Subcutaneous abdominal adipose tissue (tissue), 5 donors: ENCODE measurements around the gene ESF1.

Experiments used
- H3K27ac ChIP-seq: one replicate; pipeline ENCODE4 v1.7.0; 2013; ENCODE audit warnings: low read depth, mild to moderate bottlenecking, inconsistent platforms, low read length, moderate library complexity
- H3K27me3 ChIP-seq, 5 donors: one replicate each; pipeline ENCODE4 v1.7.0; 2013; ENCODE audit warnings: low read length in 5 of 5, inconsistent platforms in 1 of 5; ENCODE audit not compliant: control insufficient read depth in 5 of 5, insufficient read depth in 4 of 5
- H3K36me3 ChIP-seq, 5 donors: one replicate each; pipeline ENCODE4 v1.7.0; 2013; ENCODE audit warnings: low read length in 5 of 5; ENCODE audit not compliant: control insufficient read depth in 5 of 5, insufficient read depth in 5 of 5
- H3K4me1 ChIP-seq, 5 donors: one replicate each; pipeline ENCODE4 v1.7.0; 2013; ENCODE audit warnings: low read length in 5 of 5, mild to moderate bottlenecking in 3 of 5, moderate library complexity in 1 of 5; ENCODE audit not compliant: control insufficient read depth in 5 of 5, insufficient read depth in 5 of 5
- H3K4me3 ChIP-seq, 5 donors: one replicate each; pipeline ENCODE4 v1.7.0; 2013; ENCODE audit warnings: low read length in 5 of 5, low read depth in 1 of 5
- H3K9ac ChIP-seq, 5 donors: one replicate each; pipeline ENCODE4 v1.7.0; 2013; ENCODE audit warnings: low read length in 5 of 5, mild to moderate bottlenecking in 4 of 5, moderate library complexity in 3 of 5
- H3K9me3 ChIP-seq, 5 donors: one replicate each; pipeline ENCODE4 v1.7.0; 2013; ENCODE audit warnings: low read length in 5 of 5; ENCODE audit not compliant: control insufficient read depth in 5 of 5
- donor health status: healthy.
- donor health status: healthy.
- donor health status: healthy.
- donor health status: healthy.
- donor health status: healthy.

Gene ESF1

DNA sequence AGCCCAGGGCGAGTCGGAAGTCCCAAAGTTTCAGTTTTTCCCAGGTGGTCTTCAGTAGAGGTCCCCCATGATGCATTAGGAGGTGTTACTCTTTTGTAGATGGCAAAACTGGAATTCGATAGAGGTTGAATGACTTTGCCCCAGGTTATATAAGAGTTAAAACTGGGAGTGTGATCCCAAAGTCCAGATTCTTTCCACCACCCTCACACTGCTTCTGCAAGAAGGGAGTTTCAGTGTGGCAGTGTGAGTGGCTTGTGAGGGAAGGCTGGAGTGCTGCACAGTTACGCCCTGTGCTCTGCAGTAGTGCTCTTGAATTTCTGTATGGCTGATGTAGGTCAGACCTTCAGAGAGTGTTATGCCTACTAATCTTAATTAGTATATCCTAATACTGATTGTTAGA is 30.0 kb upstream of the ESF1 start:
- H3K4me1 ChIP-seq = peaks cover 0 to 32% (median 8%) of the 10 kb centered on the region in 5 donors
- no peak overlapping the region for H3K4me3 ChIP-seq
- no peak overlapping the region for H3K9ac ChIP-seq
- no peaks in the 10 kb centered on the region for H3K27me3 ChIP-seq
- H3K36me3 ChIP-seq = peaks cover 48 to 82% (median 76%) of the 10 kb centered on the region in 5 donors
- H3K27ac ChIP-seq = no peak overlapping the region
- no peaks in the 10 kb centered on the region for H3K9me3 ChIP-seq

DNA sequence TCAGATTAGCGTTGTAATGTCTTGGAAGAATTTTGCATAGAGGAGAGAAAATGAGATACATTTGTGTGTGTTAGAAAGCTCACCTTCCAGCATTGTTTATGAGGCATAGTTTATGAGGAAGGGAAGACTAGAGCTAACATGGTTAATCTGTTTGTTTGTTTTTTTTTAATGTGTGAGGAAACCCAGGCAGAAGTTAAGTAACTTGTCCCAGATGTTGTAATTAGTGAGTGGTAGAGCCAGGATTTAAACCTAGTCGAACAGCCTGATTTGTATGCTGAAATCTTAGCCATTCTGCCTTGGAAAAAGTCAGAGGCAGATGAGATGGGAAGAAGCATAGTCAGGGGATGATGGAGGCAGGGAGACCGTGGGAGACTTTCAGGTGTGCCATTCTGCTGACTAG is 29.2 kb upstream of the ESF1 start:
- H3K27ac ChIP-seq = no peak overlapping the region
- peaks cover 0 to 32% (median 8%) of the 10 kb centered on the region in 5 donors for H3K4me1 ChIP-seq
- H3K36me3 ChIP-seq = peaks cover 56 to 90% (median 84%) of the 10 kb centered on the region in 5 donors
- H3K9ac ChIP-seq = peak overlapping the region in 1 of 5 donors; percentile 33
- H3K4me3 ChIP-seq = no peak overlapping the region
- no peaks in the 10 kb centered on the region for H3K9me3 ChIP-seq
- H3K27me3 ChIP-seq = no peaks in the 10 kb centered on the region

DNA sequence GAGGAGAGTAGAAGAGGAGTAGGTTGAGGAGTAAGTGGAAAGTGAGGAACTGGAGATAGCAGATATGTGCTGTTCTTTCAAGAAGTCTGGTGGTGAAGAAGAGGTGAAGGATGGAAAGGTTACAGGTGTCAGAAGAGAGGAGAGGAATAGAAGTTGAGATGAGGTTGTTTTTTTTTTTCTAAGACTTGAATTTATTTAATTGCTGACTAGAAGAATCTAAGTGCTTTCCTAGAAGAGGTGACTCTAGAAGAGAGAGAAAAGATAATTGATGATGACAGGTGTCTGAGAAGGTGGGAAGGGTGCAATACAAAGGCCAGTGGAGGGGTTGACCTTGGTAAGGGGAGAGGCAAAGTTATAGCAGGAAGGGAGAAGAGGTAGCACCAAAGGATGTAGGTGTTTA is 25.7 kb upstream of the ESF1 start:
- peaks cover 47 to 87% (median 64%) of the 10 kb centered on the region in 5 donors for H3K36me3 ChIP-seq

DNA sequence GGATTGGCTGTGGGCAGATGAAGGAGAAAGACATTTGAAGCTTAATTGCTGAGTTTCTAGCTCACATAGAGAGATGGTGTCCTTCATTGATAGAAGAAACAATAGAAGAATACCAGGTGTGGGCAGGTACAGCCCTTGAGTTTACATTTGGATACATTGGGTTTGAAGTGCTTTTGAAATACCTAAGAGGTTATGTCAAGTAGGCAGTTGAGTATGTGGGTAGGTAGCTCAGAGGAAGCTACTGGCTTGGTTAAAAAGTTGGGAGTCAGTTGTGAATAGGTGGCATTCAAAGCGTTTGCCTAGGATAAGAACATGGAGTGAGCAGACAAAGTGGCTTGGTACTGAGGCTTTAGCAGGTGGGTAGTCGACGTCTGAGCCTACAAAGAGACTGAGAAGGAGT is 25.1 kb upstream of the ESF1 start:
- no peak overlapping the region for H3K27ac ChIP-seq

More for the DNA sequence above, 25.7 kb upstream of the ESF1 start:
- Histone ChIP-seq H3K27me3 (no peaks in the 10 kb centered on the region), H3K9me3 (no peaks in the 10 kb centered on the region), H3K27ac (no peak overlapping the region), H3K4me1 (peaks cover 0 to 32% (median 8%) of the 10 kb centered on the region in 5 donors), H3K4me3 (no peak overlapping the region), H3K9ac (no peak overlapping the region)

DNA sequence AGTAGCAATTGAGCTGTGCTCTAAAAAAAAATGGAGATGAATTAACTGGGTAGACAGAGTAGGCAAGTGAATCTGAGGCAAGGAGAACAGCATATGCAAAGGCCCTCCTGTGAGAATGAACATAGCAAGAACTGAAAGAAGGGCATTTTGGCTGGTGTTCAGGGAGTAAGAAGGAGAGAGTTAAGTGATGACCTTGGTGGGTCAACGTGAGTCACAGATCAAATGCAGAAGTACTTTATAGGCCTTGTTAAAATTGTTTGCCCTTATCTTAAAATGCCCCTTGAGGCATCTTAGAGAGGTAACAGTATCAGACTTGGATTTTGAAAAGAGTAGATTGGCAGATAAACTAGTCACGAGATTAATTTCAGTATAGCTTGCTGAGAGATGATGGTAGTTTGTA is 24.7 kb upstream of the ESF1 start:
- H3K4me3 ChIP-seq = no peak overlapping the region
- H3K27me3 ChIP-seq = no peaks in the 10 kb centered on the region
- no peak overlapping the region for H3K27ac ChIP-seq
- peaks cover 46 to 84% (median 59%) of the 10 kb centered on the region in 5 donors for H3K36me3 ChIP-seq
- no peak overlapping the region for H3K9ac ChIP-seq
- no peaks in the 10 kb centered on the region for H3K9me3 ChIP-seq
- H3K4me1 ChIP-seq = peaks cover 0 to 23% (median 8%) of the 10 kb centered on the region in 5 donors

More for the DNA sequence above, 25.1 kb upstream of the ESF1 start:
- H3K4me1 ChIP-seq = peaks cover 0 to 28% (median 8%) of the 10 kb centered on the region in 5 donors
- H3K9ac ChIP-seq = no peak overlapping the region
- H3K27me3 ChIP-seq = no peaks in the 10 kb centered on the region
- no peak overlapping the region for H3K4me3 ChIP-seq
- peaks cover 43 to 84% (median 59%) of the 10 kb centered on the region in 5 donors for H3K36me3 ChIP-seq
- H3K9me3 ChIP-seq = no peaks in the 10 kb centered on the region

DNA sequence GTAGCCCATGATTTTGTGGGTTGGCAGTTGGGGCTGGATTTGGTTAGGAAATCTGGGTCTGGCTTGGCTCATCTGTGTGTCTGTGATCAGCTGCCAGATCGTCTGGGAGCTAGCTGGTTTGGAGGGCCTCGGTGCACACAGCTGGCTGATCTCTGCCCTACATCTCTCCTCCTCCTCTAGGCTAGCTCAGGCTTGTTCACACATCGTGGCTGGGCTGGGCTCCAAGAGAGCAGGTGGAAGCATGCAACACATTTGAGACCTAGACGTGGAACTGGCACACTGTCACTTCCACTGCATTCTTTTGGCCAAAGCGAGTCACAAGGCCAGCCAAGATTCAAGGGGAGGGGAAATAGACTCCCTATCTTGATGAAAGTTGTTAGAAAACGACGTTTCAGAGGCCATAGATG is 16.0 kb upstream of the ESF1 start:
- H3K9ac ChIP-seq = peak overlapping the region in 1 of 5 donors; percentile 12
- H3K27ac ChIP-seq = peak overlapping the region; percentile 35
- H3K27me3 ChIP-seq = no peaks in the 10 kb centered on the region
- no peaks in the 10 kb centered on the region for H3K9me3 ChIP-seq
- peaks cover 38 to 69% (median 49%) of the 10 kb centered on the region in 5 donors for H3K36me3 ChIP-seq
- no peak overlapping the region for H3K4me3 ChIP-seq
- peaks cover 0 to 27% (median 8%) of the 10 kb centered on the region in 5 donors for H3K4me1 ChIP-seq

DNA sequence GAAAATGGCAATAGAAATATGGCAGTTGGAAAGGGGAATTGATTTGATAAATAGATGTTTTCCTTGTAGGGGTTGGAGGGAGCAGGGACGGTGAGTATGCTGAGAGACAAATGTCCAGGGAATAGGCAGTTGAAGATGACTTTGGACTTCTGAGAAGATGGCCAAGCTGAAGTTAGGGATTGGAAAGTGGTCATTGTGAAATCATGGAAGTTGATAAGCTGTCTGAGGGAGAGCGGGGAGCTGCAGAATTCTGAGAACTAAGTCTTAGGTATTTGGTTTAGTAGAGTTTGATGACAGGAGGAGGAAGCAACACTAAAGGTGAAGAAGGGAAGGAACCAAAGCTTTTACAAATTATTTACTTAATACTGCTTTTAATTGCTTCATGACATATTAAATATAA is 15.3 kb upstream of the ESF1 start:
- peaks cover 45 to 75% (median 56%) of the 10 kb centered on the region in 5 donors for H3K36me3 ChIP-seq

DNA sequence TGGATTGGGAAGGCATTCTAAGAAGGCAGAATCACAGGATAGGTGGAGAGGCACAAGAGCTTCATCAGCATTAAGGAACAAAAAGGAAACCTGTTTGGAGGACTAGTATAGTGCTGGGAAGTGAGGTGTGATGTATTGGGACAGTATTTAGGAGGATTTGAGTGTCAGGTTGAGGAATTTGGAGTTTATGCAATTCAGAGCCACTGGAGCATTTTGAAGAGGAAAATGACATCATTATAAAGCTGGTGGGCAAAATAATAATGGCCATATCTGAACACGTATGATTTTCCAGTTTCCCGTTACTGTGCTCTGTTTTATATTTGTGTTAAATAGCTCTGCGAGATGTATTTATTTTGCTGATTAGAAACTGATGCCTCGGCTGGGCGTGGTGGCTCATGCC is 14.3 kb upstream of the ESF1 start:
- peak overlapping the region; percentile 19 for H3K27ac ChIP-seq
- H3K9me3 ChIP-seq = no peaks in the 10 kb centered on the region
- no peaks in the 10 kb centered on the region for H3K27me3 ChIP-seq
- H3K4me3 ChIP-seq = no peak overlapping the region
- peaks cover 0 to 27% (median 8%) of the 10 kb centered on the region in 5 donors for H3K4me1 ChIP-seq
- peaks cover 42 to 76% (median 58%) of the 10 kb centered on the region in 5 donors for H3K36me3 ChIP-seq
- no peak overlapping the region for H3K9ac ChIP-seq

More for the DNA sequence above, 15.3 kb upstream of the ESF1 start:
- Histone ChIP-seq H3K27ac (peak overlapping the region; percentile 35), H3K4me3 (no peak overlapping the region), H3K9ac (no peak overlapping the region), H3K27me3 (no peaks in the 10 kb centered on the region), H3K4me1 (peaks cover 0 to 27% (median 8%) of the 10 kb centered on the region in 5 donors), H3K9me3 (no peaks in the 10 kb centered on the region)

DNA sequence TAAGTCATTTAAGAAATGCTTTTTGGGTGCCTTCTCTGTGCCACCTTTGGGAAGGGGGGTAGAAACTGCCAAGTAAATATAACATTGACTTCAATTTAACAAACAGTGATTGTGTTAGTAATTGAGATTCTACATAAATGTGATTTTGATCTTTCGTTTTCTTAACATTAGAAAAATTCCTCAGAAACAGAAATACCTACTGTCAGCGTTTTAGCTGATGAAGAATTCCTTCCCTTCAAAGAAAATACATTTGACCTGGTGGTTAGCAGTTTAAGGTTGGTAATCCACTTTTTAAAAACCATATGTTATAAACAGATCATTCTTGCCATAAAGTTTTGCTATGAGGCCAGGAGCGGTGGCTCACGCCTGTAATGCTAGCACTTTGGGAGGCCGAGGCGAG is 9.9 kb upstream of the ESF1 start:
- H3K9ac ChIP-seq = no peak overlapping the region
- H3K27ac ChIP-seq = no peak overlapping the region
- H3K9me3 ChIP-seq = no peaks in the 10 kb centered on the region
- H3K4me3 ChIP-seq = no peak overlapping the region
- H3K36me3 ChIP-seq = peaks cover 51 to 79% (median 64%) of the 10 kb centered on the region in 5 donors
- H3K4me1 ChIP-seq = peaks cover 0 to 22% (median 12%) of the 10 kb centered on the region in 5 donors
- no peaks in the 10 kb centered on the region for H3K27me3 ChIP-seq

DNA sequence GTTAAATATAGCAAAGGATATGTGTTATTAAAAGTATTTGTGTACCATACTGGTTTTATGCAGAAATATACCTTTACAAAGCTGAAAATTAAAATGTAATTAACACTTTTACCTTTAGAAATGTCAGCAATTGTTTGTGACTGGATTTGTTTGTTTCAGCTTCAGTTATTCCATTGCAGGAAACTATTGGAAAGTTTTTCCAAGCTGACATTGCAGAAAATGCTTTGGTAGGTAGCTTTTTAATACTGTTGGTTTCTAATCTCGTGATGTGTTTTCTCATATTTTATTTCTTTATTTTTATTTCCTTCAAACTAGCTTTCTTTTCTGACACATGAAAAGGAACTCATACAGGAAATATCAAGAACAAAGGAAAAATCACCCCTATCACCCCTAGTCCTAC is 8.3 kb upstream of the ESF1 start:
- Histone ChIP-seq H3K27ac (no peak overlapping the region), H3K27me3 (no peaks in the 10 kb centered on the region), H3K9ac (no peak overlapping the region), H3K4me1 (peaks cover 0 to 13% (median 12%) of the 10 kb centered on the region in 5 donors), H3K36me3 (peaks cover 45 to 74% (median 60%) of the 10 kb centered on the region in 5 donors), H3K9me3 (no peaks in the 10 kb centered on the region), H3K4me3 (no peak overlapping the region)
